ENCODE results near the gene CTDP1. TPM values are rescaled to one million over a fixed set of nuclear protein-coding genes. Genes with fewer than 3 reads are reported as not detected.

Gene CTDP1
- total RNA-seq, 1 donor from 2014 or later: 25.2 TPM

DNA sequence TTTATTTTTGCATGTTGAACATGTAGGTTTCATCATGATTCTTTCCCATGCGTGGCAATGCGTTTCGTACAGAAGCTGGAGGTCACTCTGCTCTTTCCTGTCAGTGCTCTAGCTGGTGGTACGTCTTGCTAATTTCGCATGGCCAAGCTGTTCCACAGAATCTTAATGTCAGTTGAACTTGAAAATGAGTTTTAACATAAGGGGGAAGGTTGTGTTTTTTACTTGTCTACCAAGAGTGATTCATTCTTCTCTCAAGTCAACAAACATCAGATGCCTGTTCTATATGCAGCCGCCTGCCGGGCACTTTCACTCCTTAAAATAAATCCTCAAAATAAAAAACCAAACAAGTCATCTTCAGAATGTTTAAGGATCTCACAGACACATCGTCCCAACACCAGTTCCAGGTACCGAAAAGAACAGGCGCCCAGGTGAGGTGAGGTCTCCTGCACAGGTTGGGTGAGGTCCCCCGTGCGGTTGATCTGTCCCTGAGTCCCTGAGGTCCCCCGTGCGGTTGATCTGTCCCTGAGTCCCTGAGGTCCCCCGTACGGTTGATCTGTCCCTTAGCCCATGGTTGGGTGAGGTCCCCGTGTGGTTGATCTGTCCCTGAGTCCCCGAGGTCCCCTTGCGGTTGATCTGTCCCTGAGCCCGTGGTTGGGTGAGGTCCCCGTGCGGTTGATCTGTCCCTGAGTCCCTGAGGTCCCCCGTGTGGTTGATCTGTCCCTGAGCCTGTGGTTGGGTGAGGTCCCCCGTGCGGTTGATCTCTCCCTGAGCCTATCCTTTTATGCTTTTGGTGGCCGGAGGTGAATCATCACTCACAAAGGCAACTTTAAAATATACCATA is 61.1 kb downstream of the CTDP1 start:
- Histone ChIP-seq H3K4me3 (no peak overlapping the region), H3K9me3 (no peaks in the 10 kb centered on the region), H3K27ac (no peak overlapping the region), H3K4me1 (no peaks in the 10 kb centered on the region), H3K36me3 (peaks cover 66% of the 10 kb centered on the region), H3K27me3 (ENCODE audit: low read depth) (no peaks in the 10 kb centered on the region)
- no peak for DNase-seq
- TF ChIP-seq, protein P1, sequence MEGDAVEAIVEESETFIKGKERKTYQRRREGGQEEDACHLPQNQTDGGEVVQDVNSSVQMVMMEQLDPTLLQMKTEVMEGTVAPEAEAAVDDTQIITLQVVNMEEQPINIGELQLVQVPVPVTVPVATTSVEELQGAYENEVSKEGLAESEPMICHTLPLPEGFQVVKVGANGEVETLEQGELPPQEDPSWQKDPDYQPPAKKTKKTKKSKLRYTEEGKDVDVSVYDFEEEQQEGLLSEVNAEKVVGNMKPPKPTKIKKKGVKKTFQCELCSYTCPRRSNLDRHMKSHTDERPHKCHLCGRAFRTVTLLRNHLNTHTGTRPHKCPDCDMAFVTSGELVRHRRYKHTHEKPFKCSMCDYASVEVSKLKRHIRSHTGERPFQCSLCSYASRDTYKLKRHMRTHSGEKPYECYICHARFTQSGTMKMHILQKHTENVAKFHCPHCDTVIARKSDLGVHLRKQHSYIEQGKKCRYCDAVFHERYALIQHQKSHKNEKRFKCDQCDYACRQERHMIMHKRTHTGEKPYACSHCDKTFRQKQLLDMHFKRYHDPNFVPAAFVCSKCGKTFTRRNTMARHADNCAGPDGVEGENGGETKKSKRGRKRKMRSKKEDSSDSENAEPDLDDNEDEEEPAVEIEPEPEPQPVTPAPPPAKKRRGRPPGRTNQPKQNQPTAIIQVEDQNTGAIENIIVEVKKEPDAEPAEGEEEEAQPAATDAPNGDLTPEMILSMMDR (IDR thresholded peaks at IDR 0.05): no peak
- intact Hi-C loops (cut with DNase I): no loop called here
- no peak for ATAC-seq

DNA sequence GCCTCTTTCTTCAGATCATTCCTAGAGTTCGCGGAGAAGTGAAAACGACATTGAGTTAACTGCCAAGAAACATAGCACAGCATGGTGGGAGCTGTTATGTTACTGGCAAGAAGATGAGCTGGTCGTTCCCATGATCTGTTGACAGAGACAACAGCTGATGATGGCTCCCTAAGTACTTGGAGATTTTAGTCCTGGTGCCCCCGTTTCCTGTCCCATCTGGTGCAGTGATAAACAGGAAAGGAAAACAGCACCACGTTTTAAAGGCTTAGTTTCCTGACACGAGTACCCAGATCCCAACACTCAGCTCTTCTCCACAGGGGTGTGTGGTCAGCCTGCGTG is 61.7 kb downstream of the CTDP1 start:
- ATAC-seq: no peak
- H3K27me3 ChIP-seq (ENCODE audit: low read depth): no peaks in the 10 kb centered on the region
- no peak overlapping the region for H3K4me3 ChIP-seq
- TF ChIP-seq, protein P1 (IDR thresholded peaks at IDR 0.05): no peak
- H3K9me3 ChIP-seq: no peaks in the 10 kb centered on the region
- peaks cover 61% of the 10 kb centered on the region for H3K36me3 ChIP-seq
- DNase-seq: no peak
- H3K27ac ChIP-seq: no peak overlapping the region
- no peaks in the 10 kb centered on the region for H3K4me1 ChIP-seq
- intact Hi-C loops (cut with DNase I): no loop called here

DNA sequence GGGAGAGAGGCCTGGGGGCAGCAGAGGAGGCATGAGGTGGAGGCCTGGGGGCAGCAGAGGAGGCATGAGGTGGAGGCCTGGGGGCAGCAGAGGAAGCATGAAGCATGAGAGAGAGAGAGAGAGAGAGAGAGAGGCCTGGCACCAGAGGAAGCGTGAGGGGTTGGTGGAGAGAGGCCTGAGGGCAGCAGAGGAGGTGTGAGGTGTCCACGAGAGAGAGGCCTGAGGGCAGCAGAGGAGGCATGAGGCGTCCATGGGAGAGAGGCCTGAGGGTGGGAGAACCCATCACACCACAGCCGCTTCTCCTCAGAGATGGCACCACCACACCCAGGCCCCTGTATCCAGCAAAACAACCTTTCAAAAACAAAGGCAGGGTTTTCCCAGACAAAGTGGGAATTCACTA is 62.5 kb downstream of the CTDP1 start:
- no peak for ATAC-seq
- no peak for DNase-seq
- intact Hi-C loops (cut with DNase I): no loop called here
- no peak overlapping the region for H3K4me3 ChIP-seq
- TF ChIP-seq, protein P1 (IDR thresholded peaks at IDR 0.05): no peak
- no peaks in the 10 kb centered on the region for H3K27me3 ChIP-seq (ENCODE audit: low read depth)
- H3K4me1 ChIP-seq: no peaks in the 10 kb centered on the region
- H3K36me3 ChIP-seq: peaks cover 60% of the 10 kb centered on the region
- H3K27ac ChIP-seq: no peak overlapping the region
- no peaks in the 10 kb centered on the region for H3K9me3 ChIP-seq

DNA sequence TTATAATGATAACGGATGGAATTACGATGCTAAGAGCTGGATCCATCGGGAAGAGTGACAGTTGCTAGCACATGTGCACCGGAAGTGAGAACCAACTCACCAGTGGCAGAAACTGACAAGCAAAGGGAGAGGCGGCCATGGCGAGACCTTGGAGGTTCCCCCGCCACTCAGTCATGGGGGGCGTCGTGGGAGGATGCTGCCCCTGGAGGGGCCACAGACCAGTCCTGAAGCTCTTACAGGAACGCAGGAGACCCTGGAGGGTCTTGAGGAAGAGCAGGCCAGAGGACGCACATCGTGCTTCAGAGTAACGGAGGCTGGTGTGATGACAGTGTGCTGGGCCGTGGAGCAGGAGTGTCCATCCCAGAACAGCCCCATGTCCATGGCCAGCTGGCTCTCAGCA is 65.0 kb downstream of the CTDP1 start:
- intact Hi-C loops (cut with DNase I): no loop called here
- H3K36me3 ChIP-seq: peaks cover 60% of the 10 kb centered on the region
- no peak overlapping the region for H3K27ac ChIP-seq
- no peaks in the 10 kb centered on the region for H3K9me3 ChIP-seq
- H3K4me3 ChIP-seq: no peak overlapping the region
- no peaks in the 10 kb centered on the region for H3K4me1 ChIP-seq
- TF ChIP-seq, protein P1 (IDR thresholded peaks at IDR 0.05): no peak
- no peak for ATAC-seq
- no peak for DNase-seq
- H3K27me3 ChIP-seq (ENCODE audit: low read depth): no peaks in the 10 kb centered on the region

DNA sequence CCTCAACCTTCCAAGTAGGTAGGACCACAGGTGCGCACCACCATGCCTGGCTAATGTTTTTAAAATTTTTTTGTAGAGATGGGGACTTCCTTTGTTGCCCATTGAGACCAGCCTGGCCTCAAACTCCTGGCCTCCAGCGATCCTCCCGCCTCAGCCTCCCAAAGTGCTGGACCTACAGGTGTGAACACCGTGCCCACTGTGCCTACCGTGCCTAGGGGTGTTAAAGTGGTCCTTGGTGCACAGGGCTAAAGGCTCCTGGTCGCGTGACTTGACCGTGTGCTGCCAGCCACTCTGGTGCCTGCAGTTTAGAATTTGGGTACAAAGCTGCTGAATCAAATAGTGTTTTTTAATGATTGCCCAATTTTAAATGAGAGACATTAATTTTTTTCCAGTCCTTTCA is 67.1 kb downstream of the CTDP1 start:
- H3K9me3 ChIP-seq: no peaks in the 10 kb centered on the region
- no peaks in the 10 kb centered on the region for H3K4me1 ChIP-seq
- H3K27me3 ChIP-seq (ENCODE audit: low read depth): no peaks in the 10 kb centered on the region
- no peak overlapping the region for H3K27ac ChIP-seq
- no peak for ATAC-seq
- no peak overlapping the region for H3K4me3 ChIP-seq
- intact Hi-C loops (cut with DNase I): no loop called here
- no peak for DNase-seq
- TF ChIP-seq, protein P1 (IDR thresholded peaks at IDR 0.05): no peak
- peaks cover 58% of the 10 kb centered on the region for H3K36me3 ChIP-seq
